Adipose tissue (tissue), 3 donors: ENCODE results near the gene TDRD9. TPM values are rescaled to one million over a fixed set of nuclear protein-coding genes. Genes with fewer than 3 reads are reported as not detected.

Experiments used
- H3K27ac ChIP-seq: one replicate; pipeline ENCODE4 v1.5.1; 2013; ENCODE audit warnings: low read depth, low read length
- WGBS, 3 donors: extraction: QIAGEN DNeasy Blood & Tissue Kit; methylation state at CpG; one replicate each; pipeline ENCODE4 v1.1.7; 2013; 5-methylcytosine and 5-hydroxymethylcytosine counted together
- polyA plus RNA-seq, 3 donors: library from polyadenylated mRNA; stranded (reverse); fragments of 200-250 nt; gene quantifications; one replicate each; pipeline ENCODE4 v1.2.3, GENCODE V29; 2013
- donor health status: healthy with polysubstance abuse.
- donor health status: Bipolar disorder and iron deficiency.
- donor health status: healthy.

TDRD9 gene
- polyA plus RNA-seq, 3 donors = 1.3 to 2.7 (median 2.0) TPM

DNA sequence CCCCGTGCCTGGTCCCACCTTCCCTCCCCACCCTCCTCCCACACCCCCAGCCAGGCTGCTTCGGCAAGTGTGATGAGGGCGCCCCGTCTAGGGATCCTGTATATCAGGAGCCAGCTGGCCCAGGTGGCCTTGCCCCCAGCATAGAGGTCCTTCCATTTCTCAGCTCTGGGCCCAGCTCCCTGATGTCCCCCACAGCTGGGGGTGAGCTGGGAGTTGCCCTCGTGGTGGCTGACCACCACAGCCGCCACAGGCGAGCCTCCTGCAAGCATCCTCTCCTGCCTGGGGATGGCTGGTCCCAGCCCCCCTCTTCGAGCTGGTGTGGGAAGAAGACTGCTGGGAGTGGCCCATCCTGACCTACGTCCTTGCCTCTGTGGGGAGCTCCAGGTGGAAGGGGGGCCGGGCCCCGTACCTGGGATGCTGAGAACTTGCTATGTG, 164.7 kb downstream of the TDRD9 start:
- H3K27ac ChIP-seq = no peak overlapping the region
- WGBS, 3 donors = 58 to 69% (median 68%) methylated on average over 10 to 11 of the region's 11 CpGs

- whole genome bisulfite sequencing, 3 donors = 54 to 61% (median 58%) methylated on average over 17 to 18 of the region's 18 CpGs
- H3K27ac ChIP-seq = no peak overlapping the region
These were observed 165.3 kb downstream of the TDRD9 start for GRCh38 chr14:104093366-104094055.

GRCh38 chr14:104094056-104094708, 165.9 kb downstream of the TDRD9 start:
- WGBS, 3 donors = 53 to 59% (median 57%) methylated on average over 20 of the region's 20 CpGs
- H3K27ac ChIP-seq = no peak overlapping the region

GRCh38 chr14:104094709-104095425, 166.6 kb downstream of the TDRD9 start:
- WGBS, 3 donors = 33 to 49% (median 48%) methylated on average over 28 to 35 of the region's 35 CpGs
- H3K27ac ChIP-seq = no peak overlapping the region

DNA sequence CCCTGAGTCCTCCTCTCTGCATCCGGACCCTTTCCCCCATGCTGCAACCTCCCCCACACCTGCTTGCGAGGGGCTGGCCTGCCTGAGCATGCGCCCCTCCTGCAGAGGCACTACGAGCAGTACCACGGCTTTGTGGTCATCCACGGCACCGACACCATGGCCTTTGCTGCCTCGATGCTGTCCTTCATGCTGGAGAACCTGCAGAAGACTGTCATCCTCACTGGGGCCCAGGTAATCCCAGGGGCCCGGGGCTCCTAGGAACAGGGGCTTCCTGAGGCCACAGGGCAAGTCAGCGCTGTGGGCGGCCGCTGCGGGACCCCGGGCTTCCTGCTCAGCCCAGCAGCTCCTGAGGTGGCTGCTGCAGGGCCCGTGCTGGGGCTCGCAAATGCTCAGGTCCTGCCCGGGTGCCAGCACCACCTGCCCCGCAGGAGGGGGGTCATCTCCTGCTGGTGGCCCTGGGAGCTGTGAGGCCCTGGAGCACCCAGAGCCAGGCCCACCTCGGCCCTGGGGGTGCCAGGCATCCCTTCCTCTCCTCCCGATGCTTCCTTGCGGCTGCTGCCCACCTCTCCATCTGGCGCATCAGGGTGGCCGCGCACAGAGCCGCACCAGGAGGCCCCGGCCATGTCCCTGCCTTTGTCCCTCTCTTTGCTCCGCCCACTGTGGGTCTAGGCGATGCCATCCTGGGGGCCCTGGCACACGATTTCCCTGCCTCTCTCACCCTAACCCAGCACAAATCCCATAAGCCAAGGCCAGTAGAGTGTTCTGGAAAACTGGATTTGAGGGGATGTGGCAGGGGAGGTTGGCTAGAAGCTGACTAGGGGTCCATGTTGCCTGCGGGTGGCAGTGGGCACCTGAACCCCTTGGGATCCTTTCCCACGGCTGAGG, 167.4 kb downstream of the TDRD9 start:
- H3K27ac ChIP-seq = no peak overlapping the region
- WGBS, 3 donors = 80 to 87% (median 85%) methylated on average over 28 to 31 of the region's 31 CpGs

- no peak overlapping the region for H3K27ac ChIP-seq
- 75 to 84% (median 80%) methylated on average over 12 to 14 of the region's 14 CpGs for WGBS, 3 donors
These were observed 168.1 kb downstream of the TDRD9 start for GRCh38 chr14:104096318-104096717.

GRCh38 chr14:104096751-104097700, 168.8 kb downstream of the TDRD9 start:
- WGBS, 3 donors = 77 to 81% (median 78%) methylated on average over 24 to 25 of the region's 25 CpGs
- no peak overlapping the region for H3K27ac ChIP-seq

- 82 to 86% (median 82%) methylated on average over 25 of the region's 25 CpGs for WGBS, 3 donors
- H3K27ac ChIP-seq = no peak overlapping the region
These were observed 170.2 kb downstream of the TDRD9 start for GRCh38 chr14:104098272-104099095.

DNA sequence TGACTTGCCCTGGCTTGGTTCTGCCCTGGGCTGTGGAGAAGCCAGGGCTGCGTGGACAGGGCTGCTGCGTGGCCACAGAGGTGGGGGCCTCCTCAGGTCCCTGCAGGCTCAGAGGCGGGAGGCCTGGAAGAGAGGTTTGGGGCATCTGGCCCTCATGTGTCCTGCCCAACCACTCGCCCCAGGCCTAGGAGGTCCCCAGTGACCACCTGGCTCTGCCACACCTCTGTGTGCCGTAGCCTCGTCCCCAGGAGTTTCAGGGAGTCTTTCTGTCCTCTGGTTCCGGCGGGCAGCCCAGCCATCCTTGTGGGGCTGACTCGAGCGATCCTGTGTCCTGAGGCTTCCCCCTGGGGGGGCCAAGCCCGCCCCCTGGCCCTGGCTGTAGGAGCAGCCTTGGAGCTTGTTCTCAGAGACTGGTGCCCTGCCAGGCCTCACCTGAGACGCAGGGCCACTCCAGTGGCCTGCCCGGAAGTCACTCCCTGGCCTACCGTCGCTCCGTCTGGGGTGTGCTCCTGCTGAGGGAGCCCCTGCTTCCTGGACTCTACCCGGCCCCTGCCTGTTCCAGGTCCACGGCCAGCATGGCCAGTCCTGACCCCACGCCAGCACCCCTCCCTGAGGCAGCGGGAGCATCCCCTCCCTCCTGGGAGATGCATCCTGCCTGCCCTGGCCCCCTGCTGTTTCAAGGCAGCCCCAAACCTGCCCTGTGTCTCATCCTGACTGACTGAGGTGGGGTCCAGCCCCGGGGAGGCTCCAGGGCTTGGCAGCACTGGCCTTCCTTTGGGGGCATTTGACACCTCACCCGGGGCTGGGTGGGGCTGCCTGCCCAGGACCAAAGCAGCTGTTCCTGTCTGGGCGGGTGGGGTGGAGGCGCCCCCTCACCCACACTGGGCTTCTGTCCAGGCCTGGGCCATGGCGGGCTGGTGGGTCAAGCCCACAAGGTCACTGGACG, 171.1 kb downstream of the TDRD9 start:
- H3K27ac ChIP-seq = no peak overlapping the region
- 70 to 82% (median 76%) methylated on average over 25 to 26 of the region's 26 CpGs for WGBS, 3 donors

DNA sequence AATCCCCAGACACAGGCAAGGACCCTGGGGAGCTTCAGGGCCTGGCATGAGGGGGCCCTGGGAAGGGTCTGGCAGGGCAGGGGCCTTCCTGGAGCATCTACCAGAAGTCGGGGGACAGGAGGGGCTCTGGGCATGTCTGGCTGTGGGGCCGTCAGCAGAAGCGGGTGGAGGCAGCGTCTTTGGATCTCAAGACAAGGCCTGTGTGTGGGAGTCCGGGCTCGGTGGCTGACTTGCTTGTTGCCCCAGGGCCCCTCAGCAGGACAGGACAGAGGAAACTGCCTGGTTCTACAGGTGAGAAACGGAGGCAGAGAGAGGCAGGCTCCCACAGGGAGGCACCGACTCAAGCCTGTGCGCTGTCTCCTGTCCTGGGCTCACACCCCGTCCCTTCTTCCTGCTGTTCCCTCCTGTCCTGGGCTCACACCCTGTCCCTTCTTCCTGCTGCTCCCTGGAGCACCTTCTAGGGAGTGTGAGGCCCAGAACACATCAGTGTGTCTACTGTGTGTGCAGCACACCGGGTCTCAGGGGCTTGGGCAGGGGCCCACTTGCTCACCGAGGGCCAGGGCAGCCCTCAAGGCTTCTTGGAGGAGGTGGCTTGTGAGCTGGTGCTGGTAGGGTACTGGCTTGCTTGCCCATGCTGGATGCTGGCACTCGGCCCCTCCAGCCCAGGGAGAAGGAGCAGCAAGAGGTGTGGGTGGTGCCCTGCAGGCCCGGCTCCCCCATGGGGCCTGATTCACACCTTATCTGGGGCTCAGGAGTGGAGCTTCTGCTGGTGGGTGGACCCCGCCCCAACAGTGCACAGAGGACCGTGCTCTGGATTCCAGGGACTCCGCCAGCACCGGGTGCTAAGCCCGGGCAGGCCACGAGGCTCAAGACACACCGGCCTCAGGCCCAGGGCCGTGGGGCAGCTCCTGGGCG, 172.2 kb downstream of the TDRD9 start:
- 78 to 84% (median 80%) methylated on average over 22 to 23 of the region's 23 CpGs for WGBS, 3 donors
- H3K27ac ChIP-seq = no peak overlapping the region

GRCh38 chr14:104101086-104101621, 172.9 kb downstream of the TDRD9 start:
- H3K27ac ChIP-seq = no peak overlapping the region
- WGBS, 3 donors = 56 to 76% (median 68%) methylated on average over 15 to 16 of the region's 16 CpGs

GRCh38 chr14:104101651-104102281, 173.5 kb downstream of the TDRD9 start:
- 79 to 83% (median 83%) methylated on average over 15 to 16 of the region's 16 CpGs for WGBS, 3 donors
- no peak overlapping the region for H3K27ac ChIP-seq
